HG03196 (cell line): Measurements from ENCODE around the gene TANGO2.

ENCODE experiments used
- ATAC-seq: cut with Tn5 transposase; IDR thresholded peaks from one replicate; pipeline ENCODE4 v1.9.1; 2021; ENCODE audit not compliant: unreplicated experiment

TANGO2 gene

DNA sequence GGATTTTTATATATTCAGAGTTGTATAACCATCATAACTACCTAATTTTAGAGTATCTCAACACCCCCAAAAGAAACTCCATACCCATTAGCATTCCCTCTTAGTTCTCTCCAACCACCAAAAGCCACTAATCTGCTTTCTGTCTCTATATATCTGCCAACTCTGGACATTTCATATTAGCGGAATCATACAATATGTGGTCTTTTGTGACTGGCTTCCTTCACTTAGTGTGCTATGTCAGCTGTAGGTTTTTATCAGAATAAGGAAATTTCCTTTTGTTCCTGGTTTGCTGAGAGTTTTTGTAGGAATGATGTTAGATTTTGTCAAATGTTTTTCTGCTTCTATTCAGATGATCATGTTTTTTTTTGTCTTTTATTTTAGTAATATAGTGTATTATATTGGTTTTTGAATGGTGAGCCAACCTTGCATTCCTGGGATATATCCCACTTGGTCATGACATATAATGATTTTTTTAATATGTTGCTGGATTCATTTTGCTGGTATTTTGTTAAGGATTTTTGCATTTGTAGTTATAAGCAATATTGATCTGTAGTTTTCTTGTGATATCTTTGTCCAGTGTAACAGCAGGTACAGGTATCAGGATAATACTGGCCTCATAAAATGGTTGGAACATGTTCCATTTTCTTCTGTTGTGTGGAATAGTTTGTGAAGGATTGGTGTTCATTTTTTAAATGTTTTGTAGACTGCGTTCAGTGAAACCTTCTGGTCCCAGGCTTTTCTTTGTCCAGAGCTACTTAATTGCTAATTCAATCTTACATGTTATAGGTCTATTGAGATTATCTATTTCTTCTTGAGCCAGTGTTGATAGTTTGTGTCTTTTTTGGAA is 75.9 kb downstream of the TANGO2 start:
- ATAC-seq, result no peak

DNA sequence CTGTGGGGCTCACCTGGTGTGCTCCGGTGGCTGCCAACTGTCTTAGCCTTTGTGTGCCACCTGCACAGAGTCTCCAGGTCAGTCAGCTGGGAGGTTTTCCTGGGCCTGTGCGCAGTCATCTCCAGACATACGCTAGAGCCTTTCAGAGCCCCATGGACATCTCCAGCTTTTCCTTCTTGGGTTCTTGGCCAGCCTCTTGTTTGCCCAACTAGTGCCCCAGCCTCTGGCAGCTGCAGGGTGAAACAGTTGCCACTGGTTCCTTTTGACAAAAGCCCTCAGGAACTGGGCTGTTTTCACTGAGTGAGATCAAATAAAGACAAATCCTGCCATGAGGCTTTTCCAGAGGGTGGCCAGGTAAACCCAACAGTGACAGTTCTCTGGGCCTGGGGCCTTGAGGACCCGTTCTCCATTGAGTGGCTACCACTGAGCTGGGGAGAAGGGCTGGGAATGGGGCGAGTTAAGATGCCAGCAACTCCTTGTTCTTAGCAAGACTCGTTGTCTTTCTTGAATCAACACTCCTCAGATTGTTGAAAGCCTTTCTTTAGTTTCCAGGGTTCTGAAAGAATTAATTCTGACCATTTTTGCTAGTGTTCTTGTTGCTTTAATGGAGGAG is 78.3 kb downstream of the TANGO2 start:
- no peak for ATAC-seq

DNA sequence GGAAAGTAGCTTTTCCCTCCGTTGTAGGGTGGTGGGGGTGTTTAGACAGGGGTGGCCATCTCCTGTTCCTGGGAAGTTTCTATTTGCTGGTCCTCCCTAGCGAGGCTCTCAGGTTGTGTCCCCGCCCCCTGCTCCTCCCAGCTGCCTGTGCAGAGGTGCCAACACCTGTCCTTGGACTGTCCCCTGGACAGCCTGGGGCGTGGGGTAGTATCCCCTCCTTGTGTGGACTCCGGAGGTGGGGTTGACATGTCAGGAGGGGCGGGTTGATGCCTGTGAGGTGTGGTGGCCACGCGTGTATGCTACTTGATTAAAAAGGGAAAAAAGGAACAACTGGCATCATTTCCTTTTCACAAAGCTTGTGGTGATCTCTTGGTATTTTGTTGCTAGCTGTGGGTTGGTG is 80.7 kb downstream of the TANGO2 start:
- ATAC-seq, result no peak

DNA sequence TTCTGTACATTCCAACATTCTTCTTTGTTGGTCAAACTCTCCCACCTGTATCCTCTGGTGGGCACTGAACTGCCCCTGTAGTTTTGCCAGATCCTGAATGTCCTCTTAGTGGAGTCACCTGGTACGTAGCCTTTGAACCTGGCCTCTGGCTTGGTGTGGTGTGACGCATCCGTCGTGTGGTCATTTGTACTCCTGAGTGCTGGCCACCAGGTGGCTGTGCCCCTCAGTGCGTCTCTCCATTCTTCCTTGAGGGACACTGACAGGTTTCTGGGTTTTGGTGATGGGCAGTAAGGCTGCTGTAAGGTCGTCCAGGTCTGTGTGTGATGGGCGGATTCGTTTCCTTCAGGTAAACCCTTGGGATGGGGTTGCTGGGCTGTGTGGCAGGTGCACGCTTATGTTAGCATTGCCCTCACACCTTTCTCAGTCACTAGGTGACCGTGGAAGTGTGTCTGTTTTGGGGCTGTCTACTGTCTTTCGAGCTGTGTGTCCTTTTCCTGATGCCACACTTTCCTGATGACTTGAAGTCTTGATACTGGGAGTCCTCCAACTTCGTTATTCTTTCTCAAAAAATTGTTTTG is 81.4 kb downstream of the TANGO2 start:
- ATAC-seq, result no peak

DNA sequence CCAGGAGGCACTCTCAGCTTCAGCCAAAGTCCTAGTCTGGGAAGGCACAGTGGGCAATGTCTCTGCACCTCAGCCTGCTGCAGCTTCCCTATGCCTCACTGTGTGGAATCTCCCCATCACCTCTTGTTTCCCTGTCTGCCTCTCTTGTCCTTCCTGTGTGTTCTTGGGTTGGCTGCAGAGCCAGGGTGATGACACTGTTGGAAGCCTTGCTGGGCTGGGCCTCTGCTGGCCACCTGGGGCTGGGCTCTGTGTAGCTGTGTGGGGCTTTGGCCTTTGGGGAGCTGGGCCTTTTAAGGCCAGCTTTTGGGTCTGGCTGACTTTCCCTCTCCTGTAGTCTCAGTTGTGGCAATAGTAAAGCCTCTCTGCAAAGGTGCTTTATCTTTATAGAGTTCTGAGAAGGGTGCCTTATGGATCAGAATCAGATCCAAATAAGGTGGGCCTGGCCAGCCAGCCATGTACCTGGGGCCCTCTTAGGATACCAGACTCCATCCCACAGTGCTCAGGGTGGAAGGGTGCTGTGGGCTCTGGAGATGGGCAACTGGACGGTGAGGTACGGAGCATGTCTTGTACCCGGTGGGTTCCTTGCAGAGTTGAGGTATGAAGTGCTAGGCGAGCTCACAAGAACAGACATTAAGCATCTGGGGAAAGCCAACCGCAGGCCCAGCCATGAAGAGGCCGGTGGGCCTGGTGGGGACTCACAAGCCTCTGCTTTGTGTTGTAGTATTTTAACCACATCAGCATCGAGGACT is 84.7 kb downstream of the TANGO2 start:
- ATAC-seq, result no peak

DNA sequence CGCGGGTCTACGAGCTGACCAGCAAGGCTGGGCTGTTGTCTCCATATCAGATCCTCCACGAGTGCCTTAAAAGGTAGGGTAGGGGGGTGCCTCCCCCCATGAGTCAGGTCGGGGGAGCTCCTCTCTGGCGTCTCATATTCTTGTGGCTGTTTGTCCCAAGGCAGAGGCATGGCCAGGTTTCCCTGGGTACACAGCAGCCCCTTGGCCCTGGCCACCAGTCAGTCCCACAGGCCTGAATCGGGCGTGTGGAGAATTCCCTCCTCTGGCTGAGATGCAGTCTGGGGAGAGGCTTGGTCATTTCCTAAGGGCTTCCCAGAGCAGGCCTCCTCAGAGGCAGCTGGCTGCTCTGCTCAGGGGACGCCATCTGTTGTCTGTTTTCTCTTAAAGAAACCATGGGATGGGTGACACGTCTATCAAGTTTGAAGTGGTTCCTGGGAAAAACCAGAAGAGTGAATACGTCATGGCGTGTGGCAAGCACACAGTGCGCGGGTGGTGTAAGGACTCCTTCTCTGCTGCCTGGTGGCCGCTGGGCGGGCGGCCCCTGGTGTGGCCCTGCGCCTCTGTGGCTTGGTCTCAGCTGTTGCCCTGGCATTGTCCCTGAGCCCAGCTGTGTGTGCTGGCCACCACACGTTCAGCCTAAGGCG is 85.4 kb downstream of the TANGO2 start:
- ATAC-seq, result no peak

DNA sequence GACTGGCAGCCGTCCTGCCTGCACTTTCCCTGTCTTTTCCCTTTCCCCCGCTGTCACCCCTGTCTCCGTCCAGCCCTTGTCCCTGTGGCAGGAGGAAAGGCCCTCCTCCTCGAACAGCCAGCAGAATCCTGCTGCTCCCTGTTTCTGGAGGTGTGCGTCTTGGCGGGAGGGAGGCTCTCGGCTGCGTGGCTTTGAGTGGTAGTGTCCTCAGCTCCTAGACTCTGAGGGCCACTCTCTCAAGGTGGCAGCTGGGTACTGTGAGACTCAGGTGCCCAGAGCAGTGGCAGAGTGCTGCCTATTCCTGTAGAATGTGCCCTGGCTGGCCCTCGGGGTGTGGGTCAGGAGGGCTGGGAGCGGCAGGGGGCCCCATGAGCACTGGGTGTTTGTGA is 85.9 kb downstream of the TANGO2 start:
- ATAC-seq, result no peak

DNA sequence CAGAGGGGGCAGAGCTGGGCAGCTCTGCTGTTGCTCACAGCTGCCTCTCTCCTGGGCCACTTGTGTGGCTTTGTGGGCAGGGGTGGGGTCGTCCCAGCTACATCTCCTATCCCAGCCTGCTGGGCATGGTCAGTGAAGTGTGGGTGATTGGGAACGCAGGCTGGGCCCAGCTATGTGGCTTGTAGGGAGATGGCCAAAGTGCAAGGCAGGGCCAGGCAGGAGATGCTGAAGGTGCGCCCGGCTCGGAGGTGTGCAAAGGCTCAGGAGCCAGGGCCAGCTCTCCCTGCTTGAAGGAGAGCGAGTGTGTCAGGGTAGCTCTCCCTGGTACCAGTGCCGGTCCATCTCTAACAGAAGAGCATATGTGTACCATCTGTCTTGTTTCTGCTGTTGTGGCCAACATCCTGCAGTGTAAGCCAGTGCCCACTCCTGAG is 86.6 kb downstream of the TANGO2 start:
- ATAC-seq, result no peak

DNA sequence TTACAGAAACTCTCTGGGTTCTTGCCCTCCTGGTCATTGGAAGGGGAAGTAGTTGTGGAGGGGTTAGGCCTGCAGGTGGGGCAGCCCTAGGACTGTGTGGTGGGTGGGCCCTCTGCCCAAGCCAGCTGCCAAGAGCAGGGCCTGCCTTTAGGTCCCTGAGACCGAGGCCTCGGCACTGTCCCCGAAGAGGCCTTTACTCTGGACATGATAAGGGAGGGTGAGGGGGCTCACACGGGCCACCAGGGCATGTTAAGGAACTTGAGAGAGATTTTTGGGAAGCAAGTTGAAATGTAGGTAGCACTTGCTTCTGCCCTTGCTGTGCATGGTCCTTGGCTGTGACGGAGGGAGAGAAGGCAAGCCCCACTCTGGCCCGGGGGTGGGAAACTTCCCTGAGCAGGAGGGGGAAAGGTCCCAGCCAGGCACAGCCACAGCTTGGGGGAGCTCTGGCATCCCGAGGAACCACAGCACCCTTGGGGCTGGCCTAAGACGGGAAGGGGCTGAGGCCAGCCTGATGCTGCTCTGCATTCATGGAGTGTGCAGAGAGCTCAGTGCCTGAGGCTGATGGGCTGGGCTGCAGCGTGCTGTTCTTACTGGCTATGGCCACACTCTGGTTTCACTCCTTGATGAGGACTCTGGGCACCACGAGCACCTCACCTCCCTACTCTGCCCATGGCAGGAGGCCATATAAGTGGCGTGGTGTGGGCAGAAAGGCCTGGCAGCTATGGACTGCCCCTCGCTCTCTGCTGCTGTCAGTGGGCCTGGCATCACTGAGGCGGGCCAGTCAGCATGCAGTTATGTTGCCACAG is 87.2 kb downstream of the TANGO2 start:
- ATAC-seq, result no peak

DNA sequence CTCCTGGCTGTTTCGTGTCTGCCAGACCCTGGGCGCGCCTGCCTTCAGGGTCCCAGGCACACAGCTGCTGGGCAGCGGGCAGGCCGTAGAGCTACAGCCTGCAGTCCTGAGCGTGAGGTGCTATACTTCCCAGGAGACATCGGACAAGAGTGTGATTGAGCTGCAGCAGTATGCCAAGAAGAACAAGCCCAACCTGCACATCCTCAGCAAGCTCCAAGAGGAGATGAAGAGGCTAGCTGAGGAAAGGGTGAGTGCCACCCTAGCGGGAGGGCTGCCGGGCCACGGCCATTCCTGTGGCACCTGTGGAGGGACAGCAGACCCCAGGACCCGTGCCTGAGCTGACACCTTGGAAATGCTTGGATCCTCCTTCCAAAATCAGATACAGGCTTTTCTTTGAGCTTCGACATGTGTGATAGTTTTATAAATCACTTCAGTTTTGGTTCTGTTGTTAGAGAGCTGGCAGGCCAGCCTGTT is 87.9 kb downstream of the TANGO2 start:
- ATAC-seq, result no peak

DNA sequence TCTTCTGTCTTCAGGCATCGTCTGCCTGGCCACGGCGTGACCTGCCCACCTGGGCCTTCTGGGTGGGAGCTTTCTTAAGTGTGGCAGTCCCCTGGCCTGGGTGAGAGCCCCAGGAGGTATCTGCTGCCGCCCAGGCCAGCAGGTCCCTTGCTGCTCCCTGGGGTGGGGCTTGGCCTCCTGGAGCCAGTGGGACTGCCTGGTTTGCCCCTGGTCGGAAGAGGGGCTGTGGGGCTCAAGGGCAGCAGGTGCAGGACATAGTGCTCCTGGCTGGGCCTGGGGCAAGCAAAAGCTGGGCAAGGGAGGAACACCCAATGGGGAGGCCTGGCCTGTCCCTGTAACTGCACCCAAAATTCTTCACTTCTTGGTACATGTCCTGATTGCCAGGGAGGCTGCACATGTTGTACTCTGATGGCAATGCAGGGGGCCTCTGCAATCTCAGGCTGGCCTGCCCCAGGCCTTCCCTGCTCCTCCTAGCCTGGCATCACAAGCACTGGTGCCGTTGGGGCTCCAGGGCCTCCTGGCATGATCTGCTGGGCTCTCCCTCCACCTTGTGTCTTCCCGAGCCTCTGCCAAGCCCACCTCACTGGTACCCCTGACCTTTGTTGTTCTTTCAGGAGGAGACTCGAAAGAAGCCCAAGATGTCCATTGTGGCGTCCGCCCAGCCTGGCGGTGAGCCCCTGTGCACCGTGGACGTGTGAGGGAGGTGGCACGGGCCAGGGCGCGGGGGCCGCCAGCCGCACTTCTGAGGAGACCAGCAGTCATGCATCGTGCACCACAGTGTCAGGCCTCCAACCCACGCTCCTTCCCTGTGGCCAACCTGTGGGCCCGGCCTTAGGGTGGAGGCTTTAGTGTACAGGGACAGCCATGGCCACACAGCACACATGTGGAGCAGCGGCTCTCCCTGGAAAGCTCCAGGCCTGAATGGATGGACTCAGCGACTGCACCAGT is 88.8 kb downstream of the TANGO2 start:
- ATAC-seq, result no peak

DNA sequence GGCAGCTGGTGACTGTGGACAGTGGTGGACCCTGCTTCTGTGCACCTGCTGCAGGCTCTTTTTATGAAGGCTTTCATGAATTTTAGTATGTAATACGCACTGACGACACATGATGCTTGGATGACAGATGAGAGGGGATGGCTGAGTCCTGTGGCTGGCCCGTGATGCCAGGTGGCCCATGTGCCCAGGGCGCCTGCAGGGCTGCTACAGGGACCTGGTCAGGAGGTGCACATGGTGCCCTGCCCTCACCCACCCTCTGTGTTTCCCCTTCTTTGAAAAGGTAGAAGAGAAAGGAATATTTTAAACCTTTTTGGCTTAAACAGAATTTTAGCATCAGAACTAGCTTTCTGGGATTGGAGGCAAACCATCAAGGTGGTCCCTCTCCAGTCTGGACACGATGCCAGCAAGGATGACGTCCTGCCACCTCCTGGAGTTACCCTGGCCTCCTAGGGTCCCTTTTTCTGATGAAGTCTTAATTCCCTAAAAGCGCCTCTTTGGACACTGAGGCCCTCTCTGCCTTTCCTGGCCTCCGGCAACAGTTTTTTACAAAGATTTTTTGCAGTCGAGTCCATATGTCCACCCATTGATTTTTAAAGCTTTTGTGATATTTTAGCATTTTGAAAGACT is 89.6 kb downstream of the TANGO2 start:
- no peak for ATAC-seq

DNA sequence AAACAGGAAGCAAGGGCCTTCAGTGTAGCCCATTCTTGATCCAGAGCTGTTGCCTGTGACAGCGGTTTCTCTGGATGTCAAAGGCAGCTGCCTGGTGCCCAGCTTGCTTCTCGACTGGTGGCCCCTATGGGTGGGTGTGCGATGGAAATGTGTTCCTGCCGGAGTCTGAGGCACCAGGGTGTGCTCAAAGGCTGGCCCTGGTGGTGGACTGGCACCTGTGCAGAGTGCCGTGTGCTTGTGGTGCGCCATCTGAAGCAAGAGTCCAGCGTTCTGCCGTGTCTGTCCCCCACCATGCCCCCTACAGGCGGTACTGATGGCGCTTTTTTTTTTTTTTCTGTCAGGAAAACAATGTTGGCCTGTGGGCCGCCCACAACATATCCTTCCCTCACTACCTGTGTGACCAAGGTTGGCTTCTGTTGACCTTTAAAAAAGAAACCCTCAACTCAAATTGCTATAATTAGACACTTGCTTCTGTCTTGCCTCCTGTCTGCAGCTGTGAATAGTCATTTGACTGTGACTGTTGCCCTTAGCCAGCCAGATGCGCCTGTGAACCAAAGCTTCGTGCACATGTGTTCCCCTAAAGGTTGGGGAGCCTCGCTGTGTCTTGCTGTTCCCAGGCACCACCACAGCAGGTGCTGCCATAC is 90.3 kb downstream of the TANGO2 start:
- no peak for ATAC-seq

DNA sequence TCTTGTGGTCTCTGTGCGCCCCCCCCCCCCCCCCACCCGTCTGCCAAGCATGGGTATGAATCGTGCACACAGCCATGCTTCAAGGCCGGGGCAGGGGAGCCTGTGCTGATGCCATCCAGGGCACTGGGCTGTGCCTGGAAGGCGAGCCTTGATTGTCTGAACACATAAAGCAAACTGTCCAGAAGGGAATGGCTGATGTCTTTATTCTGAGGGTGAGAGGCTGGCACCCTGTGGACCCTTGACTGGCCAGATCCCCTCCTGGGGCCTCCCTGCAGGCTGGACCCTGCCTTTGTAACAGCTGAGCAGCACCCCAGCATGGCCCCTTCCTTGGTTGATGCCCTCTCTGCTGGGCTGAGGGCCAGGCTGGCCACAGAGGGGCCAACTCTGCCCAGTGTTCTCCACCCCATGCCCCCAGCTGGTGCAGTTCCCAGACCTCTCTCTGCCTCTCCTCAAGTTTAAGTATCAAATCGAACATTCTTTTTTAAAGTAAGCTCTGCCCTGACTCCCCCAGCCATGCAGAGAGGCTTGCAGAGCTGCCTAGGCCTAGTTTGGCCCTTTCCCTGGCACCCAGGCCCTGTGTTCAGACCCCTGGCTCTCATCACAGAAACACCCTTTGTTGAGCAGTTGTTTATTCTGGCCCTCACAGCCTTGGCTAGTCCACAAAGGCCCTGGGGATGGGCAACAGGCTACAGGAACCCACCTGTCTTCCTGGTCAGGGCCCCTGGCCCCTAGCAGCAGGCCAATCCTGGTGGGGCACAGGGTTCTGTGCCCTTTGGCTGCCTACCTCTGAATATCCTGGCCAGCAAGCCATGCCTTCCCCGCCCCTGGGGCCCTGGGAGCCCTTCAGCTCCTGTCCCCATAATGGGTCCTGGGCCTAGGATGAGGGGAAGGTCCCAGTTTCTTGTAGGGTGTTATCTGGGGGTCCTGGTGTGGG is 91.0 kb downstream of the TANGO2 start:
- no peak for ATAC-seq

DNA sequence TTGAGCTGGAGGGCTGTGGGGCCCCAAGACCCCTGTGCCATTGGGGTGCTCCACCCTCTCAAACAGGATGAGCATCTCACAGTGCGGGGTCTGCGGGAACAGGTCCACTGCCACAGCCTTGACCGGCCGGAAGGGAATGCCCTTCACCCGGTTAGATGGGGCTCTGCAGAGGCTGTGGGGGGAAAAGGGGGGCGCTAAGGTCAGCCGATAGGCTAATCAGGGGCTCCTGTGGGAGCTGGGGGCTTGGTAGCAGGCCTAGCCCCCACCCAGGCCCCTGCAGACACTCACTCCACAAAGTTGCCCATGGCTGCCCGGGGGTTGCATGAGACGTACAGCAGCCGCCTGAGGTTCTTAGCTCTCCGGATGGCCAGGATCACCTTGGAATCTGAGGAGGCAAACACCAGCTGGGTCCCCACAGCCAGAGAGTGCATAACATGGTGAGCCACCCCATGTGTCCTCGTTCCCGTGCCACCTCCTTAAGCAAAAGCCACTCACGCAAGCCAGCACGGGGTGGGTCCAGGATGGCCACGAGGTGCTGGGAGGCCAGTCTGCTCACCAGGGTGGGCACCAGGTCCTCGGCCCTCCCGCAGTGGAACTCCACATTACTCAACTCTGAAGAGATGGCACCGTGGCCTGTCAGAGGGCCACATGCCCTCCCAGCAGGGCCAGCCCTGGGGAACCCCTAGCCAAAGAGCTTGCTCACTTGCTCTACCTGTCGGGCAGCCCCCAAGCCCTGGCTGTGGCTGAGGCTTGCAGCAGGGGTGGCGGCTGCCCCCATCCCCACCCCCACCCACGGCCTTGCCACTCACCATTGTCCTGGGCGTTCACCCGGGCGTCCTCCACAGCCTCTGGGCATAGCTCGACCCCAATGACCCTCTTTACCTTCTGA is 92.0 kb downstream of the TANGO2 start:
- no peak for ATAC-seq
